ENCODE data around the gene CLEC5A.
"Not testable (repeated sequence)": the region's sequence is repeated elsewhere in the genome, so short reads cannot be mapped to it uniquely, and the experiment has no call there.

CLEC5A gene

DNA sequence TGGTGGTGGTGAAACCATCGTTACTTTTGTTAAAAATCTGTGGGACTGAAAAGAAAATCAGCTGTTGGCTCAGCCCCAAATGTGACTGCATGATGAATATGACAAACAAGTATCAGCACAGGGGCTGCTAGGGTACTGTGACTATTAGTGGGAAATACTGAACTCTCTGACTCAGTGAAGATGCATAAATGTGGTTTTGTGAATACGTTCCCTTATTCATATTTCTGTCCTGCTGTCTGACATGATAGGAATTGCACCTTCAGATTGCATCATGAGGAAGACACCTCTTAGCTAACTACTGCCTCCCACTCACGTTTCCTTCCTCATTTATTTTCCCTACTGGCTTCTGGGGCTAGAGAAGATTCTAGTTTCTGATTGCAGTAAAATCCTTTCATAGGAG, 1.4 kb downstream of the CLEC5A start:
- DNase-seq = no peak

- no peak for DNase-seq
Observed at GRCh38 chr7:141944811-141945210, 2.0 kb downstream of the CLEC5A start.

DNA sequence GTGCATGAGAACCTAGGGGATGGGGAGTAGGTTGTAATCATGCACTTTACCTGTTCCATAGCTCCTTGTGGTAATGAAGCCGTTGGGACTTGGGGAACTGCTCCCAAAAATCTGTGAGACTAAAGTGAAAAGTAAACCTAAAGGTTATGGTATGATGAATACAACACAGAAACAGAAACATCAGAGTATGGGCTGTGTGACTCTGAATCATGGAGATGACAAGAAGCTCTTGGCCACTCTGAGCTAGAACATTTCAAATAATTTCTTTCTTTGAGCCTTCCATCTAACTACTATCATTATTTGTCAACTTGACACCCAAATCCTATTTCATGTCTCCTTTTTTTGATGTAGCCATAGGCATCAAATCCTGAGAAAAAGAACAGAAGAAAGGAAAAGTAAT, 2.9 kb downstream of the CLEC5A start:
- no peak for DNase-seq

- no peak for DNase-seq
Observed at GRCh38 chr7:141941075-141941474, 5.7 kb downstream of the CLEC5A start.

DNA sequence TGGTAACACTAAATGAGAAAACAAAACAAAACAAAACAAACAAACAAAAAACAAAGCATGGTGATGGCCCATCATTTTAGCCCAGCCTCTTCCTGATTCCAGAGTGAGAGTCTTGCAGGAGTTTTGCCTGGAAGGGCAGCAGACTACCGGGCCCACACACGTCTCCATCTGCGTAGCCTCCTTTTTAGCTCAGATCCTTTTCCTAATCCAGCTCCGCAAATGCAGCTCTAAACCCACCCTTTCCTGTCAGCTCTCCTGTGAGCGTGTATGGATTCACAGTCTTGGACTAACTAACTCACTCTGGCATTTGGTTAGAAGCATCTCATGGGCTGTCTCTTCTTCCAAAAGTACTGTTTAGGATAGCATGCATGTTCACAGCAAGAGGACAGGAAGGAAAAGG, 16.6 kb downstream of the CLEC5A start:
- DNase-seq = no peak

DNA sequence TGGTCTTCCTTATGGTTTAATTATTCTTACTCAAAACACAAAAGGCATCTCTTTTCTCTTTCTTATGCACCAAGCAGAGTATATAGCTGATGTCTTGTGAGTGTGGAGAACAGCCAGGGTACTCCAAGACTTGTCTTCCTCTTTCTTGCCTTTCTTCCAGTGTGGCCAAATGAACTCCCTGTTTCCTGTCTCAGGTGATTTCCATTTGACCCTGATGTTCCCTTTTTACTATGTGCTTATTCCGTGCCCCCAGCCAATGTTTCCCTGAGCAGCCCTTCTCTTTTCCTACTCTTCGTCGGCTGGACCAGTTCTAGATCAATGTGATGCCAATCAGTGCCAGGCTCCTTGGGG, 18.0 kb downstream of the CLEC5A start:
- DNase-seq = no peak

- DNase-seq = no peak
Observed at GRCh38 chr7:141928146-141928844, 18.5 kb downstream of the CLEC5A start.

DNA sequence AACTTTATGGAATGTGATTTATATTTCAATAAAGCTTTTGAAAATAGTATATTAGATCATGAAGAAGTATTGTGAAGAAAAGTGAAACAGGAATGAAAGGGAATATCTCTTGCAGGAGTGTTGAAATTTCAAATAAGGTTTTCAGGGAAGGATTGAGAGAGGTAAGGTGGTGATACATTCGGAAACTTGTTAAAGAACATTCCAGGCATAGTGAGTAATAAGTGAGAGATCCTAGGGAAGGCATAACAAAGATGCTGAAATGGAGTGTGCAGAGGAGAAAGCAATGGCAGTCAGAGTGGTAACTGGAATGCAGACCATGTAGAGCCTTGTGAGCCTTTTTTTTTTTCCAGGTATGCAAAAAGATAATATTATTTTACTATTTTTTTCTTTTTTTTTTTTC, 26.5 kb downstream of the CLEC5A start:
- DNase-seq = no peak

GRCh38 chr7:141916099-141916498, 30.7 kb downstream of the CLEC5A start, which contains the start of gene OR9A4:
OR9A4 (plus strand) TSS chr7:141916399; CDS start chr7:141918876, 2,477 bp downstream.
- no peak for DNase-seq

GRCh38 chr7:141915565-141915964, 31.2 kb downstream of the CLEC5A start:
- DNase-seq = no peak

DNA sequence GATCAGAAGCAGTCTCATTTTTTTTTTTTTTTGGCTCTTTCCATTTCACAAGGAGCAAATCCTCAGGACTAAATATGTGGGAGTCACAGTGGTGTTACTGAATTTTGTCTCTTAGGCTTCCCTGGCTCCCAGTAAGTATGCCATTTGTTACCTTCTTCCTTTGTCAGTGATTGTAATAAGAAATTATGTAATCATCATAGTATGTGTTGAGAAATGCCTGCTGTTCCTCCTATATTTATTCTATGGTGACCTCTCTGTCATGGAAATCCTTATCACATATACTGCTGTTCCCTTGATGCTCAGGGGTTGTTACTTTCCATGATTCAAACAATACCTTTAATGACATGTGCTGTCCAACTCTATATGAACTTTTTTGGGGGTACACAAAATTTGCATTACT, 35.4 kb downstream of the CLEC5A start:
- DNase-seq = no peak

DNA sequence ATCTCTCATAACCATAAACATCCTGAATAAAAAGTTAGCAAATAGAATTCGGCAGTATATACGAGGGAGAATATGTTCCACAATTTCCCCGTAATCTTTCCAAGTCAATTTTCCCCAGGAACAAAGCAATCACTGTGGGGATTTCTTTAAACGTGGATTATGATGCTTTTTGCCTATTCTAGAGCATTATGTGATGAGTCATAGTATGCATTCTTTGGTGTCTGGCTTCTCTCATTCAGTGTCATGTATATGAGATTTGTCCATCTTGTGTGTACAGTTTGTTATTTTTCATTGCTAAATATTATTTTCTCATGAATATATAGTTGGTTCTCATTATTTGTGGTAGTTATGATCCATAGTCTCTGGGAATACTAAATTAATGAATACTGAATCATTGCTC, 40.5 kb downstream of the CLEC5A start:
- no peak for DNase-seq

DNA sequence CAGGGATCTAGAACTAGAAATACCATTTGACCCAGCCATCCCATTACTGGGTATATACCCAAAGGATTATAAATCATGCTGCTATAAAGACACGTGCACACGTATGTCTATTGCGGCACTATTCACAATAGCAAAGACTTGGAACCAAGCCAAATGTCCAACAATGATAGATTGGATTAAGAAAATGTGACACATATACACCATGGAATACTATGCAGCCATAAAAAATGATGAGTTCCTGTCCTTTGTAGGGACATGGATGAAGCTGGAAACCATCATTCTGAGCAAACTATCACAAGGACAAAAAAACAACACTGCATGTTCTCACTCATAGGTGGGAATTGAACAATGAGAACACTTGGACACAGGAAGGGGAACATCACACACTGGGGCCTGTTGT, 47.4 kb downstream of the CLEC5A start:
- DNase-seq = not testable (repeated sequence)

- DNase-seq = no peak
Observed at GRCh38 chr7:141891336-141891735, 55.4 kb downstream of the CLEC5A start.

GRCh38 chr7:141889321-141889720, 57.5 kb downstream of the CLEC5A start:
- DNase-seq = no peak

DNA sequence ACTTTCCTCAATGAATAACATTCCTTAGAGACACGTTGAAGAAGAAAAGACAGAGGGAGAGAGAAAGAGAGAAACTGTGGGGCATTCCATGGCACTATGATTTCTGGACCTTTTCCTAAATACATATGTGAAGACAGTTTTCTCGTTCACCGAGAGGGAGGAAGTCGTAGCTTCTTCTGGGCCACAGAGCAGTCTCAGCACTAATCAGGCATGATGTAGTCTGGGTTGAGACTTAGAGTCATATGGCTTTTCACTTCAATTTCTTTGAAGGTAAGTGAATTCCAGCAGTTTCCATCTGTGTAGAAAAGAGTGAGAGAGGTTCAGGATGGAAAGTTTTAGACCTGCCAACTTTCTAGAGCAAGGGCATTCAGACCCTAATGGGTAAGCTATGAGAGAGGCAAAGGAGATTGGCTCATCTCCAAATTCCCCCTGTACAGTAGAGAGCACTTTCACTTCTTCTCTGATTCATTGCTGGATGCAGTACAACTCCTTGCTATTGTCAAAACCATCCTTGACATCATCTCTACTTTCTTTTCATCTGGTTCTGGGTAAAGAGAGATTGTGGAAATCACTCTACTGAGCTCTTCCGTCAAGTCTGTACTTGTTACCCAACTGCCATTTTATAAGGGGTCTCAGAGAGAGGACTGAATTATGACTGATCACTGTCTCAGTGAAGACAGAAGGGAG, 62.1 kb downstream of the CLEC5A start:
- DNase-seq = no peak

GRCh38 chr7:141880960-141881359, 65.8 kb downstream of the CLEC5A start:
- DNase-seq = no peak

GRCh38 chr7:141877365-141877764, 69.4 kb downstream of the CLEC5A start:
- no peak for DNase-seq

Measured in NCI-H446 (cell line).